ENCODE data around the gene PLOD2.
"Not testable (repeated sequence)": the region's sequence is repeated elsewhere in the genome, so short reads cannot be mapped to it uniquely, and the experiment has no call there.

Gene PLOD2

DNA sequence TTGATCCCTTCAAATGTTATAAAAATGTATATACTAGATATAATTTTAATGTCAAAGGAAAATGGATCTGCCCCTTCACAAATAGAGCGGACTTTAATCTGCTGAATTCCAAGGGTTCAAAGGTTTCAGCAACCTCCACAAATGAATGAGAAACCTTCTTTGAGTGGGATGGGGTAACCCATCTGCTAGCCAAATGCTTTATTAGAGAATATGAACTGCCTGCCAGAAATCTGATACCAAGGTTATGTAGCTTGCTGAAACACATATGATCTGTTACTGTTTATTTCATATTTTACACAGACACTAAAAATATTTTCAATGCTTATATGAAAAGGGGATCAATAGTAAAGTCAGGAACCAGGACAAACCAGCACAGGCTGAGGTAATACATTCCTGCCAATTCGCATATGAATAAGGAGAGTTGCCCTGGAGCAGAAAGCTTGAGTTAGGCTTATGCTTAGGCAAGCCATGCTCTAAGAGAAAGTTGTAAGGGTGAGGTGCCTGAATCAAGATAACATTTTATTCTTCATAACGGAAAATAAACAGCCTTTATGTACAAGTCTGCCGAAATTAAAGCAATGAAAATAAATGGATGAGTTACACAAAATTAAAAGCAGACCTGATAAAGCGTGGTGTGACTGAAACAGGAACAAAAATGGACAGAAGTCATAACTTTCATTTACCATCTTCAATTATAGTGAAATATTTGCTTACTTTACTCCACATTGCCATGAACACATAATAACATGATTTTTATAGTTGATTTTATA lies 26.5 kb downstream of the PLOD2 start:
- no peak for DNase-seq

DNA sequence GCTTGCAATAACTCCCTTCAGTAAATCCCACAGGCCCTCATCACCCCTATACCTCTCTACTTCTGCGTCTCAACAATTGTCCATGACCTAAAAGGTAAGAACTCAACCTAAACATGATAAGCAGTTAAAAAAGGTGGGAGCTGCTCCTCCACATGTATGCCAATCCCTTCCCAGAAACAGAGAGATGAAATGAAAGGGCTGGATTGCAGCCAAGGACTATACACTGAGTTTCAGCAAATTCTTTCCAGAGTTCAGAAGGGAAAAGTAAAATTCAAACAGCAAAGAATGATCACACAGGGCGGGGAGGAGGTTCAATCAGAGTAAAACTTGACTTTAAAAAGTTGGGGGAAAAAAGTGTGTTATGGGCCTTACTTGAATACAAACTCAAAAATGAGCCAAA lies 27.5 kb downstream of the PLOD2 start:
- no peak for DNase-seq

DNA sequence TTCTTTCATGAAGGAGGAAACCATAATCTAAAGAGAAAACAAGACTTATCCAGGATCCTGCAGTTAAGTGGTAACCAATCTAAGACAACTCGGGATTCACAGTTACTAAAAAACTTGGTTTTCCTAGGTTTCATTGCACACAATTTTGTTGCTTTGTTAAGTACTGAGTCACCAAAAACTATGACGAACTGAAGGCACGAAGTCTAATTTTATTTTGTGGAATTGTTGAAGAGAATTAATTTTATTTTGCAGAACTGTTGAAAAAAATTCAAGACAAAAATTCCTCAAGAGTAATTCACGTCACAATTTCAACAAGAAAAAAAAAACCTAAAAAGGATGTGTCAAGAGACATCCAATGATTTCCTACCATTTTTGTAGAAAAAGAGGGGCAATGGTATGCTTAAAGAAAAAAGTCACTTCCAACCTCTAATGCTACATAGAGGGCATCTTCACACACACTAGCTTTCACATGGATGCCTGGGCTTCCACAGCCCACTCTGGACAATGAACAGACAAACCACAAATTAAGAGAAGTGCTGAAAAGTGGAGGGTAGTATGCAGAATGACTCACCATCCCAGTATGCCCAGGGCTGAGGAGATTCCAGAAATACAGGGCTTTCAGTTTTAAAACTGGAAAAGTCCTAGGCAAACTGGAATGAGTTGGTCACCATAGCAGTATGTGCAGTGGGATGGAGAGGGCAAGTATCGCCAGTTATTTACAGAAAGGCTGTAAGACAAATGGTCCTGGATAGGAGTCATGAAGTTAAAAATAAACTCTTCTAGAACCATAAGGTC lies 29.2 kb downstream of the PLOD2 start:
- no peak for DNase-seq

DNA sequence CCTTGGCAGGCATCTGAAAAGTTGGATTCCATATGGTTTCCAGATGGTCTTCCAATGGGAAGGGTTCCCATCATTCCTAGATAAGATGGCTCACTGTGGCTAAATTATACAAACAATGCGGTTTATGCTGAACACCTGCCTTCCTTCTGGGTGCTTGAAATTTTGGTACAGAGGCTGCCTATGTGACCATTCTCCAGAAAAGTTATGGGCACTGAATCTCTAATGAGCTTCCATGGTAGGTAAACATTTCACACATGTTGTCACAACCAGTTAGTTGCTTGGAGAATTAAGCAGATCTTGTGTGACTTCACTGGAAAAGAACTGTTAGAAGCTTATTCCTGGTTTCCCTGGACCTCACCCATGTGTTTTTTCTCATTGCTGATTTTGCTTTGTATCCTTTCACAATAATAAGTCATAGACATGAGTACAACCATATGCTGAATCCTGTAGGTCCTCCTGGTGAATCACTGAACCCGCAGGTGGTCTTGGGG lies 30.1 kb downstream of the PLOD2 start:
- no peak for DNase-seq

DNA sequence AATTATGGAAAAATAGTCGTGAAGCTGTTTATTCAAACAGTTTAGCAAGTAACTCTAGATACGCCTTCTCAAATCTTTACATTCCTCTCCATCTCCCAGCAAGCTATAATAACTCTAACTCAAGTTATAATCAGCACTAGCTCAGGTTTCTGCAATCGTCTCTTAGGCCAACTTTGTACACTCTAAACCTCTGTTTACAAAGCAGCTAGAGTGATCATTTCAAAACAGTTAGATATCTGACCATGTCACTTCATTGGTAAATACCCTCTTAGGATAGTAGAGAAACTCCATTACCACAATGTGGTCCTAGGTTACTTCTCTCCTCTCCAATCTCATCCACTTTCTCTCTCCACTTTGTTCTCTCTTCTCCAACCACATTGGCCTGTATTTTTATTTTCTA lies 31.2 kb downstream of the PLOD2 start:
- no peak for DNase-seq

DNA sequence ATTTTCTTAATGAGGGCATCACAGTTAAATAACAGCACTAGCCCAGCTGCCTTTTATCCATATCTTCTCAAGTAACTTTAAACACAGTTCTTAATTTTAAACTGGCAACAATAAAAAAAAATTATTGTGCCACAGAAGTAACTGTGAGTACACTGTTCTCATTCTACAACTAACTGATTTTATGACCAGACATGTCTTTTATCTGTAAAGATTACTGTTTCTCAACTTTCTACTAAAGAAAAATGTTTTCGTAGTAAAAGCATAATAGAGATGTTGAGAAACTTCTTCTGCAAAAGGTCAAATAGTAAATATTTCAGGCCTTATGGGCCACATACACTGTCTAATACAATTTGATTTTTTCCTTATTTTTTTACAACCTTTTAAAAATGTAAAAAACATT lies 32.0 kb downstream of the PLOD2 start:
- DNase-seq, result no peak

DNA sequence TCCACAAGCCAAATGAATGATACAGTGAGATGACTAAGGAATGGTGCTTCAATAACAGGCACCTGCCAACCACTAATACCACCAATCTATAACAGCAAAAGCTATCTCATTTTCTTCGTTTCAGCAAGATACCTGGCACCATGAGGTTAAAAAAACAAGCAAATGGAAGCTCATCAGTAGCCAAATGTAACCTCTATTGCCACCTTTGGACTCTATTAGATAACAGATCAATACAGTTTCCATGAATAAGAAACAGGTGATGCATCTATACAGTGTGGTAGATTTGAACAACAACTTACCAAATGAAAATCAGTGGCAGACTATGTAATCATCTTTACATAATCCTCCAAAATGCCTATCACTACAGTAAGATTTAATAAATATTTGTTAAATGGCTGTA lies 32.8 kb downstream of the PLOD2 start:
- no peak for DNase-seq

DNA sequence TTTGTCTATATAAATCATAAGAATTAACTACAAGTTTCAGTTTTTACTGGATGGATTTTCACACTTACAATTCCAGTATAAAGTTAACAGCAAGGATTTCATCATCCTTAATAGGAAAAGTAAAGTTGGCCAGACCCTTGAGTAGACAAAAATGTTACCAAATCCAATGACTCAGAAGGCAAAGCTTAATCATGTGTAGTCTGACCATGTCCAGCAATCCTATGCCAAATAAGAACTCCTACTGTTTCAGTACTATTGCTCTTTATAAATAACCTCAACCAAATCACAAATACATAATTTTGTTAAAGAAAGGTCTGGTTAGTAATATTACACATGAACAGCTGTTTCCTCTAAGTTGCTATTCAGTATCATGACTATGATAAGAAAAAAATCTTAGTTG lies 35.0 kb downstream of the PLOD2 start:
- DNase-seq, result no peak

DNA sequence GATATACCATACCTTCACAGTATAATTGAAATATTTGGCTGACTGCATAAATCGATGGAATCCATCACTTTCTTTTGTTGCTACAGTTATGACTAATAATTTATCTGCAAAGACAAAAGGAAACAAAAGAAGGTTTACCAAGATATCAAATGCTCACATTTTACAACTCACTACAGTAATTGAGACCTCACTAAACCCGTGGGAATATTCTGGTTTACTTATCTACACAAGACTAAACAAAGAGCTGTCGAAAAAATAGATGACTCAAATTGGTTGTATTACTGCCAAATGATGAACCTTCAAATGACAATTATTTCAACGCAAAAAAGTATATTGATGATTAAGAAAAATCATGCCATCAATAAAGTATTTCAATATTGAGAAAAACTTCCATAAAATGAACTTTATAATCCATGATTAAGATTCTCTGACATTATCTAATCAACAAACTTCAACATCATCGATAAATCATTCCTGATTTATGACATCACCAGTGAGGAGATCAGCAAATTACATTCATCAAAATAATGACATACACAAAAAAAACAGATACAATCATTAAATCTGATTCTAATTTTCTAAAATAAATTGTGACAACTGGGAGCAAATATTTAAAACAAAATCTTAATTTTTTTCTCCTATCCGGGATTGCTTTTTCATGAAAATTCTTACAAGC lies 36.7 kb downstream of the PLOD2 start:
- DNase-seq, result no peak

DNA sequence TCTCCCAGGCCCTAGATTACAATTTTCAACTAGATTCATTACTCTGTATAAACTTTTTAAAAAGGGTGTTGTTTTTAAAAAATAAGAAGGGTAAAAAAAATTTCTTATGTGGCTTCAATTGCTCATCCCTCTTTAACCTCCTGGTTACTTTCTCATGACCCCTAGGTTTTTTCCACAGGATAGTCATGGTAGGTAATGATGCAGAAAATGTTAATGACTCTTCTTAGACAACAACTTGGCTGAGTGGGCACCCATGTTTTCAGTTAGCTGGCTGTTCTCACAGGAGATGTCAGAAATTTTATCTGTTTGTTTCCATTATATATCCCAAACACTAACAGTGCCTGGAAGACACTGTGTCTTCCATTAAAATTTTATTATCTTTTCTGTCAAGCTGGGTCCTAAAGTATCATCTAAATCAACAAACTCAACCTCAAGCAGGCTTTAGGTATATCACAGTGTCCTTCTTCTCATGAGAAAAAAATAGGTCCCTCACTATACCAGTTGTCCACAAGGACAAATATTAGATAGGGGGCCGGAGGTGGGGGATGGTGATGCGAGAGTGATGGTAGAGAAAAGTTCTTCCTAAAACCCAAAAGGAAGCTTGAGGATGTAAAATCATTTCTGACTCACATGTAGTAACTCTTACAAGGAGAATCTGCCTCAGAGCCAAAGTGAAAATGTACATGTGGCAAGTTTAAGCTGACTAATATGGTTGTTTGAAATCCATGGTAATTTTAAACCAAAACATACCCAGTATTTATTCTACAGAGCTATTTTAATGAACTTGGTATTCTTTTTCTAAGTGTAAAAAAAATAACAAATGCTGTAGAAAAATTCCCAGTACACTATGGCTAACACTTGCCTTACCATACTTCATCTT lies 43.3 kb downstream of the PLOD2 start:
- DNase-seq, result no peak

DNA sequence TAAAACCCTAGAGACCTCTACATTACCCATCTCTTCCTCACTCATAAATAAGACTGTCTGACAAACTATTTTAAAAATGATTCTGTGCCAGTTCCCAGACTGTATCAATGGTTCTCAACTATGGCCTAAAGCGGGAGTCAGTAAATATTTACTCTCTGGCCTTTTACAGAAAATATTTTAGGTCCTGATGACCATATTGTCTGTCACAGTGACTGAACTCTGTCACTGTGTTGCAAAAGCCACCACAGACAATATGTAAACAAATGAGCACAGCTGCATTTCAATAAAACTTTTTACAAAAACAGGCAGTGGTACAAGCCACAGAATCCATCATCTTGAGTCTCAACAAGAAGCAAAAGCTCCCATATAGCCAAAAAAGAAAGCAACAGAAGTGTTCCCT lies 45.4 kb downstream of the PLOD2 start:
- no peak for DNase-seq

DNA sequence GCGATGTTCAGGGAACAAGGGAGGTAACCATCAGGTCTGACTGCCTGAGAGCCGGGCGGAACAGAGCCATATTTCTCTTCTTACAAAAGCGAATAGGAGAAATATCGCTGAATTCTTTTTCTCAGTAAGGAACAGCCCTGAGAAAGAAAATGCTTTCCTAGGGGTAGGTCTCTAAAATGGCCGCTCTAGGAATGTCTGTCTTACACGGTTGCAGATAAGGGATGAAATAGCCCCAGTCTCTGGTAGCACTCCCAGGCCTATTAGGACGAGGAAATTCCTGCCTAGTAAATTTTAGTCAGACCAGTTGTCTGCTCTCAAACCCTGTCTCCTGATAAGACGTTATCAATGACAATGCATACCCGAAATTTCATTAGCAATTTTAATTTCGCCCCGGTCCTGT lies 47.2 kb downstream of the PLOD2 start:
- DNase-seq, result not testable (repeated sequence)

DNA sequence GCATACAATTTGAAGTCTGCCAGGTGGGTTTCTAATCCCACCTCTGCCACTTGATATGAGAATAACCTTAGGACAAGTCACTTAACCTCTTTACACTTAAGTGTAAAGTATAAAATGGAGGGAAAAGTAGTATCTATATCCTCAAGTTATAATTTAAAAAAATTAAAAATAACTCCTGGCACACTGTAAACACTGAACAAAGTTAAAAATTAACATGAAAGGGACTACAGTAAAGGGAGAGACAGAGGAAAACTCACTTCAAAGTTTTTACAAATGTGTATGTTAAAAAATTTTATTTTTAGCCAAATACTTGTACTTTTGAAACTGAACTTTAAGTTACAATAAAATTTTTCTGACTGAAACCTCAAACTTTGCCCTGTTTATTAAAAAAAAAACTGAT lies 49.6 kb downstream of the PLOD2 start:
- no peak for DNase-seq

DNA sequence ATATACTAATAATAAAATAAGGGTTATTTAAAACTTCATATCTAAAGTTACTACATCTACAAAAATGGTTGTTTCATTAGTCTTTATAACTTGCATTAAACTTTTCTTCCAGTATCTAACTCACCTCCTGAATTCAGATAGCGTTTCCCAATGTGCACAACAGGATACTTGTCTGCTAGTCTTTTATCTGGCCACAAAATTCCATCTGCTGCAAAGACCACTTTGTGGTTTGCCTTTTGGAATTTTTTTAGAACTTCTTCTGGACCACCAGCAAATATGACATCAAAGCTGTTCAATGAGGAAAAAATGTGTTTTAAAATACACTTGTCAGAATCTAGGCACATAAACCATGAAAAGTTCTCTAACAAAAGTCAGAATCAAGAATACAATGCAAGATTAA lies 50.8 kb downstream of the PLOD2 start:
- no peak for DNase-seq

DNA sequence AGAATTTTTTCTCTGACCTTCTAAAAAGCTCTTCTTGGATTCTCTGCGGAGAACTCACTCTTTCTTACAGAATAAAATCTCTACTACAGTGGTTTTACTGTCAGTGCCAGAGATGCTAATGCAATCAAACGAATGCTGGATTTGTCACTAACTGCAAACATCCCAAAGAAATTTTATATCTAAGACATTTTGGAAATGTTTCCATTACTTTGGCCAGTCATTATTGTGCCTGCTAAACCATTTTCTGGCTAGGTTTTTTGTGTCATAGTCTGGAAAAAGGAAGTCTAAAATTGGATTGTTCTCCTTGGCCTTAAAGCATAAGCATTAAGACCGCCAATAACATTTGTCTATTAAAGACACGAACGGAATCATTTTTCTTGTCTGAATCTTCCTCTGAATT lies 54.0 kb downstream of the PLOD2 start:
- no peak for DNase-seq

DNA sequence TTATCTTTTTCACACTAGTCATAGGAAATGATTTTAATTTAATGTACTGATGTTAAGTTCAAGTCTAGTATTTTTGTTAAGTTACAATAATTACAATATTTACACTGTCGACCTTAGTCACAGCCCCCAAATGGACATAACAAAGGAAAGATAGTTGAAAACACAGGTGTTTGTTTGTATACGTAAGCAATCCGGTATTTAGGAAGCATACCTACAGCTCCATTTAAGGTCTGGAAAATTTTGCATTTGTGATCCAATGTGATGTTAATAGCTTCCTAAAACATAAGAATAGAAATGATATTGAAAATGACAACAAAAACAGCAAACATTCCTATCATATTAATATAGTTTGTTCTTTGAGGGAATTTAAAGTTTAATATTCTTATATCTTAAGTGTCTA lies 56.9 kb downstream of the PLOD2 start:
- DNase-seq, result no peak

DNA sequence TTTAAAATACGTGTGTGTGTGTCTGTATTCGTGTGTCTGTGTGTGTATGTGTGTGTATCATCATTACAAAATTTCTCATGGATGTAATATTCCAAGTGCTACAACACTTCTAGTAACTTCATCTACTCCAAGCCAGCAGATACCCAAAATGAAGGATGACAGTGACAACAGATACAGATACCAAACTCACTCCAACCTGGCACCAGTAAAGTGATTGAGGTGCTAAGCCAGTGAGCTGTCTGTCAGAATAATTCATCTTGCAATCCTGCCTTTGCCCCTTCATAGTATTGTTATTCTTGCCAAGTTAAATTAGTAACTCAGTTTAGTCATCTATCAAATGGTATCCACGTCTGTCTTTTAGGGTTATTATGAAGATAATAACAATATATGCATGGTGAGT lies 58.1 kb downstream of the PLOD2 start:
- DNase-seq, result no peak

DNA sequence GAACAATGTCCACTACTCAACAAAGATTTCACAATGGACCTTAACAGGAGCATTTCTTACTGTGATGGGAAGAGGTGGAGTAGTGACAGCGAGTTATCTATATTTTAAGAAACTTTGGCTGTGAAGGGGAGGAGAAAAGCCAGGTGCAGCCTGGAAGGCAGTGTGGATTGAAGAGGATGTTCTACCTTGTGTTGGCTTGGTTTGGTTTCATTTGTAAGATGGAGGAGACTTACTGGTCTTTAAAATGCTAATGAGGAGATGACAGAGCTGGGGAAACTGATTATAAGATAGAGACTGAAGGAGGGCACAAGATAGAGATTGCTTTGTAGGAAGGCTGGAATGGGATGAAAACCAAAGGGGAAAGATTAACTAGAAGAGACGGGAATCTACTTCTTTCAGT lies 59.4 kb downstream of the PLOD2 start:
- DNase-seq, result no peak

DNA sequence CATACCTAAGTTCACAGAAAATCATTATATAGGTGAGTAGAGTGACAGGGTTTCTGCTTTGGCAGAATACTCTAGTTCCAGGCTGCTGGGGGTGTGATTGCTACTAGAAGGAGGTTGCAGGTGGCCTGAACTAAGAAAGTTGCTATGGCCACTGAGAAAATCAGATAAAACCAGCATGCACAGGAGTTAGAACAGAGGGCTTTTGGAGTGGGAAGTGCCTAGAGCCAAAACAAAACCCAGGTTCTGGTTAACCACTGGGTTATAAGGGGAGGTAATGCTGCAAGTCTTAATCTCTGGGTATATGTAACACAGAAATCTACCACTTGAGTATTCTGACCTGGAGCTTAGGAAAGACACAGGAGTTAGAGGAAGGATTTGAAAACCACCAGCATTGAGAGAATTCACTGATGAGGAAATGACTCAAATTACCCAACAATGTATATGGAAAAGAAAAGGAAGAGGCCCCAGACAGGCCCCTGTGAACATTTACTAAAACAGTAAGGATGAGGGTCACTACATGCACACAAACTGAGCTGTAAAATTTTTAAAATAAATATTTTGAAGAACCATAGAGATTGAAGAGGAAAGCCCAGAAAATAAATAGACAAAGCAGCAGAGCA lies 60.0 kb downstream of the PLOD2 start:
- no peak for DNase-seq

DNA sequence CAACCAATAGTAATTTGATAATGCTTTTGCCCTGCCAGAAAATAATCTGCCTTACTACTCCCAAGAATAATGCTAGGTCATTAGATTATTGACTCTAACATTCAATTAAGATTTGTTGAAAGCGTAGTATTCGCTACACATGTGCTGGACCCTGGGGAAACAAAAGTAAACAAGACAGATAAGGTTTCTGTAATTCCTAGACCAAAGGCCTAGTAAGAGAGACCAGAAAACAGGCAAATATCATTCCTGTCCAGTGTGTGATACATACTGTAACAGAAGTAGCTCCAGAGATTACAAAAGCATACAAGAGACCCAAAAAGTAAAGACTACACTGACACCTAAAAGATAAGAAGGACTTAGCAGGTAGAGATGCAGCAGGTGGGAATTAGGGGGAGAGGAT lies 60.8 kb downstream of the PLOD2 start:
- DNase-seq, result no peak

DNA sequence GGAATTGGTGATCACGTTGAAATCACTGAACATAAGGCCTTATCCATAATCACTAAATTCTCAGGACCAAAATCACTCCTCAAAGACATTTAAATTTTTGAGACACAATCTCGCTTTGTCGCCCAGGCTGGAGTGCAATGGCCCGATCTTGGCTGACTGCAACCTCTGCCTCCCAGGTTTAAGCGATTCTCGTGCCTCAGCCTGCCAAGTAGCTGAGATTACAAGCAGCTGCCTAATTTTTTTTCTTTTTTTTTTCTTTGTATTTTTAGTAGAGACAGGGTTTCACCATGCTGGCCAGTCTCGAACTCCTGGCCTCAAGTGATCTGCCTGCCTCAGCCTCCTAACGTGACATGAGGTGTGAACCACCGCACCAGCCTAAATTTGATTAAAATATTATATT lies 61.7 kb downstream of the PLOD2 start:
- DNase-seq, result no peak

DNA sequence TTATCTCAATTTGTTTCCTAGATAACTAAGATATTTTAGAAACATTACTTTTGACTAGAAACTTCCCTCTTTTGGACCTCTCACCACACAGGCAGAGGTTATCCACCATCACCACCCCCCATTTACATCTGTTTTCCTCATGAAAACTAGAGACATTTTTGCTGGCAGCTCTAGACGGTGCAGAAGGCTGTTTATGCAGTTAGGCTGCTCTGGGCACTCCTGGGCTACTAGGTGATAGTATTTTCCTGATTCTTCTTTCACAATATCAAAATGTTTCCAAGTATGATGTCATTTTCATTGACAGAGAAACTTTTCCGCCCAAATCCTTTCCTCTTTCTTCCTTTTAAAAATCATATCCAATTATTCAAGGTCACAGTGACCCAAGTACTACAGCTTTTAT lies 67.1 kb downstream of the PLOD2 start:
- DNase-seq, result no peak
